Stimulated activated CD4-positive, alpha-beta T cell treated with anti-CD3 and anti-CD28 coated beads, Interleukin-2, amount 100 ng/mL, for 4 hours (primary cell): Measurements from ENCODE around the gene UBA3.

Experiments used
- DNase-seq: peaks from one replicate; pipeline ENCODE4 v3.0.0-alpha.2; 2020; ENCODE audit warnings: low read depth

The UBA3 gene

DNA sequence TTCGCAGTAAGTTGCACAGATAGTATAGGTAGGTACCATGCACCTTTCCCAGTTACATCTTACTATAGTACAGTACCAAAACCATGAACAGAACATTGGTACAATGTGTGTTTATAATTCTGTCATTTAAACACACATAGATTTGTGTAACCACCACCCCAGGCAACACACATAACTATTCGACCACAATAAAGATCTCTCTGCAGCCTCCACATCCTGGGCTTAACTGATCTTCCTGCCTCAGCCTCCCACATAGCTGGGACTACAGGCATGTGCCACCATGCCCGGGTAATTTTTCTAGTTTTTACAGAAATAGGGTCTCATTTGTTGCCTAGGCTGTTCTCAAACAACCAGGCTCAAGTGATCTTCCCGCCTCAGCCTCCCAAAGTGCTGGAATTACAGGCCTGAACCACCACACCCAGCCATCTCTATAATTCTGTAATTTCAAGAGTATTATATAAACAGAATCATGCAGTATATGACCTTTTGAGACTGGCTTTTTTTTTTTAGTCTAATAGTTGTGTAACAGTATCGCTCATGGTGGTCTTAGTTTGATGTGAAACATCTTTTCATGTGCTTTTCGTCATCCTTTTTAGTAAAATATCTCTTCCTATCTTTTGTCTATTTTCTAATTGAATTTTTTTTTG, 14.7 kb downstream of the UBA3 start:
- DNase-seq = no peak

DNA sequence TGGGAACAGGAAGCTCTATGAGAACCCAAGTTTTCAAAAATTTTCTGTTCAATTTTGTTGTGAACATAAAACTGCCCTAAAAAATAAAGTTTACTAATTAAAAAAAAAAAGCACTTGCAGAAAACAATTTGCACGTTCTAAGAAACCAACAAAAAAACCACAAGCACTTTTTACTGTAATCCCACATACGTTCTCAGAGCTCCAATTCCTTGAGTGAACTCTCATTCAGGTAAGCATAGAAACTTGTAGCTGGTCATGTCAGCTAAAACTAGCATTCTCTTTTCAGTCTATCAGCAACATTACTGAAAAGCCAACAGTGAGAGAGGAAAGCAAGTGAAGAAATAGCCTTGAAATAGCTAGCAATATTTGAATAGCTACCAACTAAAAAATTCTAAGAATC, 16.5 kb downstream of the UBA3 start:
- no peak for DNase-seq

DNA sequence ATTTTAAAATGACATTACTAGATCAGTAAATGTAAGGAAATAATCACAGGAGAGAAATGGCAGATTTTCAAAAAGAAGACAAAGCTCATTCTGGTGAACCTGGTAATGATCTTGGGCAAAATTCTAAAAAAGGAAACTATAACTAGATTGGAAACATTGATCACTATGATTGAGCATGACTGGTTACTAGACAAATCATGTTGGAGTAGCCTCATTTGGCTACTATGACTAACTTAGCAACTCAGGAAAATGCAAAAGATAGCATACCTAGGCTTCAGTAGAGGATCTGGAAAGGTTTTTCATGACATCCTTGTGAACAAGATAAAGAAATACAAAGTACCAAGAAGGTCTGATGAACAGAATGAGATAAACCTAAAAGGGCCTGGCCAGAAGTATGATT, 20.5 kb downstream of the UBA3 start:
- no peak for DNase-seq

DNA sequence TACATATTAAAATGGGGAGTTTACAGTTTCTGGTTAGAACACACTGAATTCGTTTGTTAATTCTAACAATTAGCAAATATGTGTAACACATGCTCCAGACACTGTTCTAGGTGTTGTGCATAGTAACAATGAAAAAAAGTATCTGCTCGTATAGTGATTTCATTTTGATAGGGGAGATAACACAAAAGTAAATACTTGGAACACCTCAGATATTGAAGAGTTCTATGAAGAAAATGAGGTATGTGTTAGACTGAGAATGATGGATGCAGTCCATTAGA, 21.3 kb downstream of the UBA3 start:
- no peak for DNase-seq

DNA sequence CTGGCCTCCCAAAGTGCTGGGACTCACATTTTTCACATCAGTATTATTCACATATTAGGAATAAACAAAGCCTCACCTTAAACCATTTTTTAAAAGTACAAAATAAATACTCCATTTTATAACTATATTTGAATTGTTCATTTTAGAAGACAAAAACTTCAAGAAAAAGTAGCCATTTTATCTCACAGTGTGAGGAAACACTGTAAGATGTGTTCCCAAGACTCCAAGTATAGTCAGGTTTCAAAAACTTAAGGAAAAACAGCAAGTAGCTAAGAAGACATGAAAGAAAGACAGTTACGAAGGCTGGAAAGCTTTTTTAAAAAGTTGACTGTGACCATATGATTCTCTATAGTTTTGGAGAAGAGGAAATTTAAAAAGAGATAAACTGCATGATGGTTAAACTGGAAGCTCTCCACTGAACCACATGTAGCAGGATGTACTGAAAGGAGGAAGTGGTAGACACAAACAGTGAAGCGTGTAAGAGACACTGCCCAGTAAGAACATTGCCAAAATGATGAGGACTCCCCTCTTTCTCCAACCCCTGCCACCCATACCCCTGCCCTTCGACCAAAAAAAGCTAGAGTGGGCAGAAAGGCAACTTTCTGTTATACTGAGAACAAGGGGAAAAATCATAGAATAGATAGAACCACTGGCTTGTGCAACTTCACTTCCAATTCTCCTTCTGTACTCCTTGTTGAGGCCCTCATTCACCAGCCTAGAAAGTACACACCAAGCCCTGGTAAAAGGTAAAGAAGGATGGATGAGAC, 21.8 kb downstream of the UBA3 start:
- DNase-seq = no peak

DNA sequence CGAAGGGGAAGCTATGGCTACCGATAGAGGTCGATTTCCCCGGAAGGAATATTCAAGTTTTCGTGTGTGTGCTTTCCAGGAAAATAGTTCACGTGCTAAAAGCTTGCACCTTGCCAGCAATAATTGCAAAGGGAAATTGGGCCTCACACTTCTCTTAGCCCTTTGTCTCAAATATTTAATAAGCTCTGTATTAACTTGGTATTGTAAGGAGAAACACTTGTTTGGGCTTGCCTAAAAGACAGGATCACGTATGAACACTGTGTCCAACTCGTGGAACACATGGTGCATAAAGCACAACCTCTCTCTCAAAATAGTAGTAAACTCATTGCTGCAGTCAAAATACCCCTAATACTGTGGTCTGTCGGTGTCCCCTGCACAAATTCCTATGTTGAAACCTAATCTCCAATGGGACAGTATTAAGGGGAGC, 27.7 kb downstream of the UBA3 start:
- DNase-seq = no peak

DNA sequence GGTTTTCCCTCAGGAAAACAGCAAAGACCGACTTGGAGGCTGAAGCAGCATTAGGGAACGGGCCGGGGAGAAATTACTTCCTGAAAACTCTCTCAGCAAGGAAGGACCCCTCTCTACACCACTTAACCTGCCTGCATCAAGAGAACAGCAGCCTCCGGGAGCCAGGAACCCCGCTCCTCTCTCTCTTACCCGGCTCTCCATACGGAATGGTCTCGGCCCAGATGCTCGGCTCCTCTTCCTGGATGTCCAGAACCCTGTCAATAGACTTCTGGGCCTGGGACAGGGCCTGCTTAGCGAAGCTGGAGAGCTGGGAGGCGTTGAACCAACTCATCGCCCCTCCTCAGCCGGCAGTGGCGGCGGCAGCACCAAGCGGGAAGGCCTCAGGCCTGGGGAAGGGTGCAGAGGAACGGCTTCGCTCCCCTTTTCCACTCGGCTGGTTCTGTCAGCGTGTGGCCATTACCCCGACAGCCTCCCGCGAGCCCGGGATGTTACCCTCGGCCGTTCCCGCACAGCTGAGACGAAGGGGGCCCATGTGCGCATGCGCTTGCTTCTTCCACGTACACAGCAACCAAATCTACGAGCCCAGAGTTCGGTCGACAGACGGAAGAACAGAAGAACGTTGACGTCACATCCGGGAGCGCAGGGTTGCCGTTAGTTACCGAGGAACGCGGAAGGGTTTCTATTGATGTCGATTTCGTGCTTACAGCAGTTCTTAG, 28.3 kb downstream of the UBA3 start, which contains the start of gene TMF1:
TMF1 (minus strand) TSS at position 578 of the 716 bp plus-strand sequence; CDS start at position 331, 247 bp downstream.
- DNase-seq = peak; percentile 95

DNA sequence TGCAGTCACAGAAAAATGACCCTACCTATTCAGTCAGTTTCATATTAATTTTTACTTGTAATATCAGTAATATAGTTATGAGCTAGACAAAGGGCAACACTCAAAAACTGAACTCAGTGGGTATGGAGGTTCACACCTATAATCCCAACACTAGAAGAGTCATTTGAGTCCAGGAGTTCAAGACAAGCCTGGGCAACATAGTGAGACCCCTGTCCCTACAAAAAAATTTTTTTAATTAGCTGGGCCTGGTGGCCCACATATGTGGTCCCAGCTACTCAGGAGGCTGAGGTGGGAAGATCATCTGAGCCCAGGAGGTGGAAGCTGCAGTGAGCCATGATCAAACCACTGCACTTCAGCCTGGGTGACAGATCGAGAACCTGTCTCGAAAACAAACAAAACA, 31.2 kb downstream of the UBA3 start:
- no peak for DNase-seq

DNA sequence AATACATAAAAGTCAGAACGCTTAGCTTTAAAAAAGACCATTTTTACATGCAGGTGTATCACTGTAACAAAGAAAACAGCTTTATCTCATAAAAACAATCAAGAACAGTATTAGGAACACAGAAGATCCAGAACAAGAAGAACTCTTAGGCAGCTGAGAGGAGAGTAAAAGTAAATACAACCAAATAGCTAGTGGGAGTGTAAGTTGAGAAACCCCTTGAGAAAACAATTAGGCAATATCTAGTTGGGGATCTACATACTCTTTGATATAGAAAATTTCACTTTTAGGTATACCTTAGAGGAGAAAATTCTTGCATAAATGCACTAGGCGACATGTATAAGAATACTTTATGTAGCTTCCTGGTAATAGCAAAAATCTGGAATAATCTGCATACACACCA, 35.6 kb downstream of the UBA3 start:
- no peak for DNase-seq

DNA sequence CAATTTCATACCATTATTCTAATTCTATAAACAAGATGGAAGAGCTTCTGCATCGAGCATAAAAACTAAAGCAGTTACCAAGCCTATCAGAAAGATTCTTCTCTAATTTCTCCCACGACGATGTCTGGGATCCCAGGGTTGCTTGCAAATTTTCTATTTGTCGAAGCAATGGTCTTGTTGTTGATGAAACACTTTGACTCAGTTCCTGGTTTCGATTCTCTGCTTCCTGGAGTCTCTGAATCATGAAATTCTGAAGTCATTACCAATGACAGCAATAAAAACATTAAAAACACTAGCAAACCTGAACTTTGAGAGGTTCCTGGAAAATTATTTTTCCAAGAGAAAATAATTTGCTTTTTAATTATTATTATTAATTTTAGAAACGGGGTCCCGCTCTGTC, 46.7 kb downstream of the UBA3 start:
- no peak for DNase-seq

DNA sequence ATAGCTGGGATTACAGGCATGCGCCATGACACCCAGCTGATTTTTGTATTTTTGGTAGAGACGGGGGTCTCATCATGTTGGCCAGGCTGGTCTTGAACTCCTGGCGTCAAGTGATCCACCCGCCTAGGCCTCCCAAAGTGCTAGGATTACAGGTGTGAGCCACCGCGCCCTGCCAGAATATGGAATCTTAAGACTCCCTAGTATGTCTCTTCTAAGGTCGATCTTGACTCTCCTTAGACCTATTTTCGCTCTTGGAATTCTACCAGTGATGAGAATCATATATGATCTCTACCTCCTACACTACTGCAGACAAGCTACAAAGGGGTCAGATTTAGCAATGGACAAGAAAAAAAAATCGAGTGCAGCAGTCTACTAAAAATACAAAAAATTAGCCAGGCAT, 47.4 kb downstream of the UBA3 start:
- no peak for DNase-seq

DNA sequence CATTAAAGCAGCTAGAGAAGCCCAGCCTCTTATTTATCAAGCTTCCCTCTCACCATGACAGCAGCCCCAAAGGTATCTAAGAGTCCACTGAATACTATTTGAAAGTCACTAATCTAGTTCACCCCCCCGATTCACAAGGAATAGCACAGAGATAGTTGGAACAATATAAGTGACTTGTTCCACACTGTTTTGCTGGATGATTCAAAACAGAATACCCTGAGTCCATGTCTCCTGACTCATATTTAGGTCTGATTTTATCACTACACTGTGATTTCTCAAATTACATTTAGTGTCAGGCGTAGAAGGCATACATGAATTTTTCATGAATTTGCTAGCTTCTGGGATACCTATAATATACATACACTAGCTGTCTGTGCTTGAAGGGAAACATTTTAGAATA, 48.0 kb downstream of the UBA3 start:
- no peak for DNase-seq

DNA sequence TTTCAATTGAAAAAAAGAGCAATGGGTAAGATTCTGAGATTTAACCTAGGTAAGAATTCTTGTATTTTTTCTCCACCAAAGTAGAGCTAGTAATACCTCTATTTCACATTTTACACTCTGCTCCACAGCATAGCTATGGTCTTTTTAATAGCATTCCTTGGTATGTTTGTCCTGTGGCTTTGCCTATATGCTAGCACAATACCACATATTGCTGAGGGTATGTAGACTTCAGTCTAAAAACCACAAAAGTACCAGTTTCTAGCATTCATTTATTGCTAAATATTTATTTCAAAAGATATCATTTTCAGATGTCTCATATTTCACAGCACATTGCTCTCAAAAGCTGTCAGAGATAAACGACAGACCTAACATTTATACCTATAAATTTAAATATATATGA, 48.5 kb downstream of the UBA3 start:
- DNase-seq = no peak

DNA sequence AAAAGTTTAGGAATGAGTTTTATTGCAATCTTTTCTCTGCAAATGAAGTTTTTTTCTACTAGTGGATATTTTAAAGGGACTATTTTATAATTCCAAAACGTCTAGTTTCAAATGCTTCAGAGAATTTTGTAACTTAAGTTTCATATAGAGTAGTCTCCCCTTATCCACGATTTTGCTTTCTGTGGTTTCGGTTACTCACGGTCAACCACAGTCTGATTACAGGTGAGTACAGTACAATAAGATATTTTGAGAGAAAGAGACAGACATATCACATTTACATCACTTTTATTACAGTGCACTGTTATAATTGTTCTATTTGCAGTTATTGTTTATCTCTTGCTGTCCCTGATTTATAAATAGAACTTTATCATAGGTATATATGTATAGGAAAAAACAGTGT, 59.3 kb downstream of the UBA3 start:
- no peak for DNase-seq

DNA sequence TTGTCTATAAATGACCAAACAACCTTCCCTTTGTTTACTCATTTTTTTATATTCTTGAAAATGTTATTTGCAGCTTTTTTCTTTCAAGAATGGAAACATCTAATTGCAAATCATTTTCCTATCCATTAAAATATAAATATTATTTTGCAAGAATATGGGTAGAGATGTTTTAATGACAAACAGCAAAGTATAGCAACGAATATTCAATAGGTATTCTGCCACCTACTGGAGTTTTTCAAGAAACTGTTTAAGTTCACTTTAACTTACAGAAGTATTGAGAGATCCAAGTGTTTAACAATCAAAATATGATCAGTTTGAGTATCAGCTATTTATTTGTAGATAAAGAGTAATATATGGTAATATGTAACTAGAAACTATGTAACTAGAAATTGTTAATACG, 59.7 kb downstream of the UBA3 start:
- no peak for DNase-seq

DNA sequence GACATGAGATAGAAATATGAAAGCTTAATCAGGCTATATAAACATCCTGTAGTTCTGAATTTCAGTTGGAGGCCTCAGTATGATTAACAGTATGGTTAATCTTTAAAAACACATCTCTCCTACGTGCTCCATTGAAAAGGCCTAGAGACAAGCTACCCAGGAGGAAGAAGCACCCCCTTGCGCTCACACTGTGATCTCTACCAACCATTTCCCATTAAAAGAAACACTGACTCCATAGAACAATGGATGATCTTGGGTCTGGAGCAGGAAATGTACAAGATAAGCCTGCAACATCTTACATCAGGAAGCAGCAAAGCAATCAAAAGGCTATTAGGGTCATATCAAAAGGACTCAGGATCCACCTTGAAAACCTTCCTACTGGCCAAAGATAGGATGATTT, 63.3 kb downstream of the UBA3 start:
- no peak for DNase-seq

DNA sequence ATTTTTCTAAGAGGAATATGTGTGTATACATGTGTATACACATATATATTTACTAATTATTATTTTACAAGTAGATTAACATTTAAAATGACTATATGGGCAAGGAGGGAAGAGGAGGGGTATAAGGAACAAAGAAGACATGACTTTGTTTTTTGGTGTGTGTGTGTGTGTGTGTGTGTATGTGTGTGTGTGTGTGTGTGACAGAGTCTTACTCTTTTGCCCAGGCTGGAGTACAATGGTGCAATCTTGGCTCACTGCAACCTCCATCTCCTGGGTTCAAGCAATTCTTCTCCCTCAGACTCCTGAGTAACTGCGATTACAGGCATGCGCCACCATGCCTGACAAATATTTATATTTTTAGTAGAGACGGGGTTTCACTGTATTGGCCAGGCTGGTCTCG, 64.1 kb downstream of the UBA3 start:
- no peak for DNase-seq

DNA sequence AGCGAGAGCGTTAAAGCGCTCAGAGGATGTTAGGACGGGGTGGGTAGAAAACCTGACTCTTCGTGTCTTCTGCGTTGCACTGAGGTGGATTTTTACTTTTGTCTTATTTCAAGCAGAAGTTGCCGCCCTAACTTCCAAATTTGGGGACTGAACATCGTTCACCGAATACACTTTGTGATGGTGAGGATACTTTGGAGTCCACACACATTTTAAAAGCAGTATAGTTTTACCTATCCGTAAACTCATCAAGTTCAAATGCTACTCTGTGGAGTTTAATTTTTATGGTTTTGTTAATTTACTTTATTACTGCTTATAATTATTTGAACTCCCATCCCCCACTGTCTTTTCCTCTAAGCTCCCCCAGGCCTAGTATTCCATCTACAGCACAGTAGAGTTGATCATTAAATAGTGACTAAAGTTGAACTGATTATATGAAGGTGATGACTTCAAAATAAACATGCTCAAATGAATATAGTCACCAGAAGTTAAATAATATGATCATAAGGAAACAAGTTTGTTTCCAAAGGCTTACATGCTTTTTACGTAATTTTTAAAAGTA, 66.1 kb downstream of the UBA3 start:
- no peak for DNase-seq

DNA sequence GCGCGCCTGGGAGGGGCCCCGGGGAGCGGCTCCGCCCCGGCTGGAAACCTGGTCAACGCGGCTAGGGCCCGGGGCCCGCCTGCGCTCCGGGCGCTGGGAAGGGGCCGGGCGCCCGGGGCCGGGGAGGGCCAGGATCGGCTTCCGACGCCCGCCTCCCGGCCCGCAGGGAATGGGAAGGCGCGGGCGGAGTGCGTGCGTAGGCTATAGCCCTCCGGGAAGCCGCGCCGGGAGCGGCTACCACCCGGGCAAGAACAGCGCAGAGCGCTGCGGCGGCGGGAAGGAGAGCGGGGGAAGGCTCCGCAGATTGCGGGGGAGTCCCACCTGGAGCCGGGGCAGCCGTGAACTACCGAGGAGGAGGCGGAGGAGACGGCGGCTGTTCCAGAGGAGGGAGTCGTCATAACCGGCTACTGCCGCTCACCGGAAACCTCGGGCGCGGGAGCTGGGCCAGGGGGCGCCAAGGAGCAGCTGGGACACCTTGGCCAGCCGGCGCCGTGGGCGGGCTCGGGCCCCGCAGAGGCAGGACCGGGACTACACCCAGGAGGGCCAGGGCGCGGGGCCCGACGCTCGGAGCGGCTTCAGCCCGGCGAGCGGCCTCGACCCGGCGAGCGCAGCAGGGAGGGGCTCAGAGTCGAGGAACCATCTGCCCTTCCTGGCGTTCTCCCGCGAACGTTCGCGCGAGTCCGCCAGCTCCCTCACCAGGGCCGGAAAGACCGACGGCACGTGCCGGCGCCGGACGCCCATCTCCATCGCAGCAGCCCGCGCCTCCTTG, 66.7 kb downstream of the UBA3 start, which contains the start of gene EOGT:
EOGT (minus strand) TSS at position 432 of the 769 bp plus-strand sequence. CDS start 3,838 bp downstream, outside the sequence.
- DNase-seq = peak; percentile 65

DNA sequence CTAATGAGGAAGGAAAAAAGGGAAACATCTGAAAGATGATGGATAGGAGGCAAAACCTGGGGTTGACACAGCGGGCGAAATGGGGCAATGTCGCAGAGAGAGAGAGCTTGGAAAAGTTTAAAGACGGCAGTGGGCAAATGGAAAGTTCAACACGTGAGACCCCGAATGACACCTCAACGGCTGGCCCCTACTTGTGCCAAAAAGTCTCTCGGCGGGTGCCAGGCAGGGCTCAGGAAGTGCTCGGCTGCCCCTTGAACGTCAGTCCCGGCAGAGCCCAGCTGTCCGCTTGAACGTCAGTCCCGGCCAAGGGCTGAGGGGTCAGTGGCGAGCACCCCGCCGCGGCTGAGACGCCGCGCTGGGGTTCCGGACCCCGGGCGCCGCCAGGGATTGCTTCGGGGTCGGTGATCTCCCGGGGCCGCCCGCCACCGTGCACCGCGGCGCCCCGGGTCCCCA, 67.3 kb downstream of the UBA3 start:
- DNase-seq = no peak

DNA sequence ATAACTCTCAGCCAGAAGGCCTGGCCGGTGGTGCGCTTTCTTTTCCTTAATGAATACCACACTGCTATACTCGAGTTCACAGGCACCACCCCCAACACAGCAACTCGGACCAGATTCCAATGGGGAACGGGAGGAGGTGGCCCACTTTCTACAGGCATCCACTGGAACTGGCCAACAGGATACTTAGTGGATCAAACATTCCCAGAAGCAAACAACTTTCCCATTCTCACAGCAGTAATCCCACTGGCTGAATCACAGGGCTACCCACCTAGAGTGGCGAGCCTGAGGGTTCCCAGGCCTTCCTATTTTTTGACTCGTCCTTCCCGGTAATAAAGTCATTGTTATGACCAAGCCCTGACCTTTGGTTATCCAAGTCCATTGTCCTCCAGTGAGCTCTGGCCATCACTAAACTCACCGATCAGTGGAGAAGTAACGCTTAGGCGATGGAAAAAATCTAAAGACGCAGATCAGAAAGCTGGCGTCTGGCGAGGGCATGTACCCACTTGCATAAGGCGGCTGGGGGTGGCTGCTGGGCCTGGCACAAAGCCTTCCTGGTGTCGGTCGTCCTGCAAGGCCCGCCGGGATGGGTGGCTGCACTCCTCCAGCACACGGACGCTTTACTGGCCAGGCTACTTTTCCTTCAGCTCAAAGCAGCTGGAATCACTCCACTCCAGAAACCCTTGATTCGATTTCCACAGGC, 67.9 kb downstream of the UBA3 start:
- no peak for DNase-seq
